Neuronal stem cell (in vitro differentiated cells): ENCODE measurements around the gene LRRC27.
"Not testable (repeated sequence)": the region's sequence is repeated elsewhere in the genome, so short reads cannot be mapped to it uniquely, and the experiment has no call there.

Experiments
- DNase-seq: peaks from one replicate; pipeline ENCODE4 v3.0.0-alpha.2; 2013; ENCODE audit warnings: low spot score
- H2AFZ ChIP-seq: one replicate; pipeline ENCODE4 v1.6.1; 2013; ENCODE audit warnings: mild to moderate bottlenecking, low read length, inconsistent platforms
- H2AK5ac ChIP-seq: 2 replicates; pipeline ENCODE4 v1.6.1; 2013; ENCODE audit warnings: low read depth, mild to moderate bottlenecking, inconsistent platforms, low read length, moderate library complexity, mixed read lengths
- H2BK120ac ChIP-seq: 2 replicates; pipeline ENCODE4 v1.6.1; 2013; ENCODE audit warnings: low read depth, mild to moderate bottlenecking, inconsistent platforms, low read length, moderate library complexity, mixed read lengths
- H2BK12ac ChIP-seq: one replicate; pipeline ENCODE4 v1.6.1; 2013; ENCODE audit warnings: low read length, inconsistent platforms
- H2BK15ac ChIP-seq: 2 replicates; pipeline ENCODE4 v1.6.1; 2013; ENCODE audit warnings: mild to moderate bottlenecking, low read length, inconsistent platforms, mixed read lengths
- H2BK5ac ChIP-seq: one replicate; pipeline ENCODE4 v1.6.1; 2013; ENCODE audit warnings: inconsistent platforms, mild to moderate bottlenecking, low read length, moderate library complexity
- H3K14ac ChIP-seq: one replicate; pipeline ENCODE4 v1.6.1; 2013; ENCODE audit warnings: low read length, inconsistent platforms
- H3K18ac ChIP-seq: 2 replicates; pipeline ENCODE4 v1.6.1; 2013; ENCODE audit warnings: low read length, inconsistent platforms
- H3K23ac ChIP-seq: 2 replicates; pipeline ENCODE4 v1.6.1; 2013; ENCODE audit warnings: low read depth, mild to moderate bottlenecking, mixed read lengths, low read length, inconsistent platforms; ENCODE audit not compliant: poor library complexity
- H3K27ac ChIP-seq: replicated peaks from 3 replicates; pipeline ENCODE4 v1.5.1; 2013; ENCODE audit warnings: low read length, inconsistent platforms
- H3K27me3 ChIP-seq, 3 experiments: 2 replicates each; pipeline ENCODE4 v1.6.1; 2013; ENCODE audit warnings: low read length in 3 of 3, mild to moderate bottlenecking in 2 of 3, inconsistent platforms in 1 of 3, low read depth in 1 of 3, mixed read lengths in 1 of 3, moderate library complexity in 1 of 3; ENCODE audit not compliant: control insufficient read depth in 3 of 3, insufficient read depth in 3 of 3
- H3K36me3 ChIP-seq, 2 donors: replicated peaks in 1 of 2; 2 replicates each; pipeline ENCODE4 v1.6.1; 2013; ENCODE audit warnings: low read length in 2 of 2; ENCODE audit not compliant: control insufficient read depth in 2 of 2, insufficient read depth in 2 of 2
- H3K4ac ChIP-seq: 2 replicates; pipeline ENCODE4 v1.6.1; 2013; ENCODE audit warnings: inconsistent platforms, mild to moderate bottlenecking, low read length, moderate library complexity
- H3K4me1 ChIP-seq, 2 donors: 1 replicate in 1 of 2; 2 replicates in 1 of 2; pipeline ENCODE4 v1.6.1; 2013; ENCODE audit warnings: low read length in 2 of 2, low read depth in 1 of 2; ENCODE audit not compliant: control insufficient read depth in 2 of 2, insufficient read depth in 1 of 2
- H3K4me2 ChIP-seq: one replicate; pipeline ENCODE4 v1.6.1; 2013; ENCODE audit warnings: mild to moderate bottlenecking, low read length, inconsistent platforms; ENCODE audit not compliant: insufficient read depth, poor library complexity, severe bottlenecking
- H3K4me3 ChIP-seq, 2 donors: 2 replicates each; pipeline ENCODE4 v1.5.1; 2013; ENCODE audit warnings: low read length in 2 of 2, mild to moderate bottlenecking in 2 of 2, inconsistent platforms in 1 of 2, moderate library complexity in 1 of 2
- H3K79me1 ChIP-seq: one replicate; pipeline ENCODE4 v1.6.1; 2013; ENCODE audit warnings: low read depth, mild to moderate bottlenecking, inconsistent platforms, low read length, moderate library complexity
- H3K9ac ChIP-seq: one replicate; pipeline ENCODE4 v1.6.1; 2013; ENCODE audit warnings: mild to moderate bottlenecking, low read depth, low read length, inconsistent platforms; ENCODE audit not compliant: poor library complexity
- H3K9me3 ChIP-seq, 2 donors: replicated peaks in 1 of 2; 2 replicates each; pipeline versions ENCODE3 to v1.6.1; 2013; ENCODE audit warnings: low read length in 2 of 2, mild to moderate bottlenecking in 2 of 2, inconsistent platforms in 1 of 2, low read depth in 1 of 2, mixed read lengths in 1 of 2, moderate library complexity in 1 of 2; ENCODE audit not compliant: control insufficient read depth in 2 of 2, insufficient read depth in 1 of 2
- H4K8ac ChIP-seq: one replicate; pipeline ENCODE4 v1.6.1; 2013; ENCODE audit warnings: low read depth, mild to moderate bottlenecking, inconsistent platforms, low read length, moderate library complexity
- H4K91ac ChIP-seq: one replicate; pipeline ENCODE4 v1.6.1; 2013; ENCODE audit warnings: low read length, low read depth, mild to moderate bottlenecking, inconsistent platforms; ENCODE audit not compliant: poor library complexity
- WGBS, 2 donors: extraction: QIAGEN DNeasy Blood & Tissue Kit; methylation state at CpG; one replicate each; pipeline ENCODE4 v1.1.7; 2013; ENCODE audit warnings: missing lambda C conversion rate in 2 of 2, mixed read lengths in 1 of 2; ENCODE audit not compliant: insufficient read length in 2 of 2, insufficient replicate concordance in 1 of 2; ENCODE audit errors: extremely low coverage in 2 of 2; 5-methylcytosine and 5-hydroxymethylcytosine counted together

The LRRC27 gene

DNA sequence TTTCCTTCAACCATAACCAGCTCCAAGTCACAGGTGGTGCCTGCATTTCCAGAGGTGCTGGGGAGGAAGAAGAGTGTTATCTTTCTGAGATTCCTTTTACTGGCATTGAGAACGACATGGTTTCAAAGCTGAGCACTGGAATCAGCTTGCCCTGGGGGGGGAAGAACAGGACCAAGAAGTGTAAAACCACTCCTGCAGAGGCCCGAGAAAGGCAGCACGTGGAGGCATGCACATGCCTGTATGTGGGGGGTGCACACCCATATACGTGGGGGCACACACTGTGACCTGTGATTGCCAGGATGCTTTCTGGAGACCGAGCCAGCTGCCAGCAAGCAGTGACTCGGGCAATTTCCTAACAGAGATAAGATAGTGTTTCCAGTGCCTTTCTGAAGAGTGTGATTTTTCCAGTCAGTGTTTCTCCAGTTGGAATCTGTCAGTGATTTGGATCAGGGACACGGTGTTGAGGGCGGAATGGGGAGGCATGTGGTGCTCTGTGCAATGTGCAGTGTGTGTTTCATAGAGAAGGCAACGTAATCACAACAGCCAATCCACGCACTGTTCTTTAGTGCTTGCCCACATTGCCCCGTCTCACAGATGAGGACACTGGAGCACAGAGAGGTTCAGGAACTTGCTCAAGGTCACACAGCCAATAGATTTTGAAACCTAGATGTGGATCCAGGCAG is 4.2 kb downstream of the LRRC27 start:
- no peak overlapping the region for H3K27ac ChIP-seq
- H3K14ac ChIP-seq, result no peak overlapping the region
- H2AK5ac ChIP-seq, result no peak overlapping the region
- H3K36me3 ChIP-seq, result peaks cover 3 to 25% of the 10 kb centered on the region in 2 donors
- H4K91ac ChIP-seq, result no peak overlapping the region
- peaks cover 0 to 2% of the 10 kb centered on the region in 2 donors for H3K9me3 ChIP-seq
- no CpG with 5 or more reads among the region's 11 CpGs for WGBS, 2 donors
- H3K9ac ChIP-seq, result peak overlapping the region; percentile 45
- no peak overlapping the region for H3K23ac ChIP-seq
- no peak overlapping the region for H3K4me2 ChIP-seq
- no peak overlapping the region for H3K4ac ChIP-seq
- no peak overlapping the region for H3K4me3 ChIP-seq
- H2BK15ac ChIP-seq, result peak overlapping the region; percentile 83
- no peaks in the 10 kb centered on the region for H3K79me1 ChIP-seq
- peak overlapping the region; percentile 44 for H3K18ac ChIP-seq
- H4K8ac ChIP-seq, result no peak overlapping the region
- H2BK5ac ChIP-seq, result no peak overlapping the region
- H2BK120ac ChIP-seq, result no peak overlapping the region
- peak overlapping the region; percentile 89 for H2AFZ ChIP-seq
- DNase-seq, result no peak
- no peaks in the 10 kb centered on the region for H3K27me3 ChIP-seq
- H2BK12ac ChIP-seq, result peak overlapping the region; percentile 87
- H3K4me1 ChIP-seq, result peaks cover 15 to 22% of the 10 kb centered on the region in 2 donors

DNA sequence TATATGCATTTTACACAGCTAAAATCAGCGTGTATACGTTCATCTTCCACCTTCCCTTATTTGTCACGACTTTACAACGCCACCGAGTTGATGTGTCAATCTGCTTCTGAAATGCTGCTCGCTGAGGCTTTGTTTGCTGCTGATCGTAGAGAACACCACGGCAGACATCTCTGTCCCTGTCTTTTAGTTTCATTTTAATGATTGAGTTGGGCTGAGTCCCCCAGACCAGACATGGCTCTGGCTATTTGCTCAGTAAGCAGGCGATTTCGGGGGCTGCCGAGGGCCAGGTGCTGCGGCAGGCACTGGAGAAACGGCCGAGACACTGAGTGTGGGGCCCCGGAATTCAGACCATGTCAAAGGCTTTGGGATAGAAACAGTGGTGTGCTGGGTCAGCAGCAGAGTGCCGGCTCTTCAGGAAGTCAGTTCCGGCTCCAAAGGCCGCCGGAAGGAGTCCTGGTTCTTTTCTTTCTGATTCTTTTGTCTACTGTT is 5.0 kb downstream of the LRRC27 start:
- Histone ChIP-seq H3K79me1 (no peaks in the 10 kb centered on the region), H2BK120ac (no peak overlapping the region), H3K14ac (no peak overlapping the region), H3K4ac (no peak overlapping the region), H3K4me3 (peak overlapping the region in 1 of 2 donors; percentile 45), H3K9me3 (peaks cover 0 to 2% of the 10 kb centered on the region in 2 donors), H2AK5ac (no peak overlapping the region), H3K9ac (no peak overlapping the region), H3K4me2 (peak overlapping the region; percentile 43), H4K8ac (no peak overlapping the region), H2BK15ac (no peak overlapping the region), H3K4me1 (peaks cover 15 to 22% of the 10 kb centered on the region in 2 donors), H2BK12ac (no peak overlapping the region), H3K27me3 (no peaks in the 10 kb centered on the region), H2AFZ (peak overlapping the region; percentile 89), H3K23ac (no peak overlapping the region), H3K18ac (peak overlapping the region; percentile 32), H3K36me3 (peaks cover 3 to 31% of the 10 kb centered on the region in 2 donors), H4K91ac (no peak overlapping the region), H3K27ac (peak overlapping the region; percentile 45), H2BK5ac (no peak overlapping the region)
- whole genome bisulfite sequencing, 2 donors, result no CpG with 5 or more reads among the region's 19 CpGs
- DNase-seq, result no peak

DNA sequence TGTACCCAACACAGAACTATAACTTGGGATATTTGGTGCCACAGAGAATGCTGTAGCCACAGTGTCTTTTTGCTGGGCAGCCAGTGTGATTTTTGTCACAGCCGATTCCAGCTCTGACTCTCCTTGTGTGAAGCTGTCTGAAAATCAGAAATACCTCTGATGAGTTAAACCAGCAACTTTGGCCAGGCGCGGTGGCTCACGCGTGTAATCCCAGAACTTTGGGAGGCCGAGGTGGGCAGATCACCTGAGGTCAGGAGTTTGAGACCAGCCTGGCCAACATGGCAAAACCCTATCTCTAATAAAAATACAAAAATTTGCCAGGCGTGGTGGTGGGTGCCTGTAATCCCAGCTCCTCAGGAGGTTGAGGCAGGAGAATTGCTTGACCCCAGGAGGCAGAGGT is 5.9 kb downstream of the LRRC27 start:
- not testable (repeated sequence) for H2BK5ac ChIP-seq, H3K27me3 ChIP-seq
- peak overlapping the region; percentile 89 for H2AFZ ChIP-seq

DNA sequence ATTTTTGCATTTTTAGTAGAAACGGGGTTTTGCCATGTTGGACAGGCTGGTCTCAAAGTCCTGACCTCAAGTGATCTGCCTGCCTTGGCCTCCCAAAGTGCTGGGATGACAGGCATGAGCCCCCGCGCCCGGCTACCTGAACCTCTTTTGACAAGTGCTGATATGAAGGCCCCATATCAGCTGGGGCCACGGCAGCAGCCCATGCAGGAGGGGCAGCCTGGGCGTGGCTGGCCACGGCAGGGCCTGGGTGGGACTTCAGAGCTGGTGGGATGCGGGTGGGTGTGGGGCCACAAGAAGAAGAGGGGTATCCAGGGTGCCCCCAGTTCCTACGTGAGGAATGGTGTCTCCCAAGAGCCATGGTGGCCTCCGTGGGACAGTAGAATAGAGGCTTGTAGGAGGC is 6.9 kb downstream of the LRRC27 start:
- Histone ChIP-seq H4K91ac (no peak overlapping the region), H3K14ac (no peak overlapping the region), H3K23ac (no peak overlapping the region), H3K9ac (no peak overlapping the region), H3K36me3 (peaks cover 4 to 50% of the 10 kb centered on the region in 2 donors), H3K9me3 (peaks cover 5 to 10% of the 10 kb centered on the region in 2 donors), H2BK15ac (no peak overlapping the region), H3K79me1 (no peaks in the 10 kb centered on the region), H2BK12ac (no peak overlapping the region), H3K27ac (no peak overlapping the region), H4K8ac (no peak overlapping the region), H3K4me1 (peaks cover 6 to 15% of the 10 kb centered on the region in 2 donors), H3K4me2 (no peak overlapping the region), H3K4ac (no peak overlapping the region), H2BK5ac (no peak overlapping the region), H2BK120ac (no peak overlapping the region), H3K27me3 (no peaks in the 10 kb centered on the region), H2AK5ac (no peak overlapping the region), H3K18ac (peak overlapping the region; percentile 25), H3K4me3 (no peak overlapping the region), H2AFZ (no peak overlapping the region)
- DNase-seq, result no peak
- WGBS, 2 donors, result no CpG with 5 or more reads among the region's 10 CpGs

More for the DNA sequence above, 5.9 kb downstream of the LRRC27 start:
- H3K79me1 ChIP-seq, H3K14ac ChIP-seq, H2BK15ac ChIP-seq, H3K9ac ChIP-seq, DNase-seq, H4K8ac ChIP-seq, H2AK5ac ChIP-seq, H3K4ac ChIP-seq, H3K9me3 ChIP-seq, H2BK120ac ChIP-seq, H3K27ac ChIP-seq, H3K23ac ChIP-seq, H3K4me2 ChIP-seq, H4K91ac ChIP-seq, H3K18ac ChIP-seq, H2BK12ac ChIP-seq: not testable (repeated sequence)
- Histone ChIP-seq H3K4me3 (peak overlapping the region in 1 of 2 donors; percentile 45), H3K36me3 (peaks cover 4 to 40% of the 10 kb centered on the region in 2 donors), H3K4me1 (peaks cover 8 to 16% of the 10 kb centered on the region in 2 donors)
- WGBS, 2 donors, result no CpG with 5 or more reads among the region's 7 CpGs
